ENCODE data around the gene NAA38. TPM values are rescaled to one million over a fixed set of nuclear protein-coding genes. Genes with fewer than 3 reads are reported as not detected.

Gene NAA38
- total RNA-seq, 2 experiments from 2014 or later = 68.2 to 74.7 TPM

DNA sequence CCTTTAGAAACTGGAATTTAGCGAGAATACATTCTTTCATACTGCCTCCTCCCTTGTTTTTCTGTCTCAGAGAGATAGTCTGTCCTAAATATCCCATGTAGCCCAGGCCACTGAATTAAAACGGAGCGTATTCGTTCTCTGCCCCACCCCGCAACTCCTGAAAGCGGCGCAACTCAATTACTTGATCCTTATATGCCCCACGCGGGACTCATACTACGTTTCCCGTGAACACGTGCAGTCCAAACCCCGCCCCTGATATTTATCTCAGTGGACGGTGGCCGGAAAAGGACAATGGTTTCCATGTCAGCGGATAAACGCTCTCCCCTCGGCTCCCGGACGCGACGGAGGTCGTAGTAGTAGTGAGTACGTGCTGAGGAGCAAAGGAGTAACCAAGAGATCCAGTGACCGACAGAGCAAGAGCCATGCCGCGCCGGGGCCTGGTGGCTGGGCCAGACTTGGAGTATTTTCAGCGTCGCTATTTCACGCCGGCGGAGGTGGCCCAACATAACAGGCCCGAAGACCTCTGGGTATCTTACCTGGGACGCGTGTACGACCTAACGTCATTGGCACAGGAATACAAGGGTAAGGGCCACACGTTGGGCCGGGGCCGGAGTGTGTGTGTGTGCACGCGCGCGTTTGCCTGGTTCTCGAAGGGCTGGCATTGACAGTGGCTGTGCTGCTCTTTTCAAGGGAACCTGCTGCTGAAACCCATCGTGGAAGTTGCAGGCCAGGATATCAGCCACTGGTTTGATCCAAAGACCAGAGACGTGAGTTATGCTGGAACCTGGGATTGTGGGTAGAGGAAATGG lies 558 bp upstream of the NAA38 start, which contains the start of gene CYB5D1:
TSS of gene CYB5D1 (plus strand) at position 291 of the 809 bp plus-strand sequence. CDS start at position 423, 132 bp downstream.
- Mint-ChIP-seq H3K27me3 (no peaks in the 10 kb centered on the region), H3K4me1 (ENCODE audit: low read depth) (peaks cover 20% of the 10 kb centered on the region), H3K4me3 (no peak within 1 kb of the TSS), H3K36me3 (peaks cover 13% of the 10 kb centered on the region), H3K27ac (no peak within 1 kb of the TSS), H3K9me3 (no peaks in the 10 kb centered on the region)
- peak; percentile 92 for DNase-seq
- intact Hi-C loops (cut with micrococcal nuclease) = loop anchor here (1.0 to 10.0 kb wide), 7 partner anchors 16 to 172 kb away; no protein-coding TSS in a partner anchor
- CTCF ChIA-PET = interaction anchor here (0.6 to 9.3 kb wide), 21 partner anchors 7 to 221 kb away, joined by 3 to 134 read pairs (median 6); partner anchors contain the start of genes CNTROB, RNF227 and TRAPPC1
- POLR2A ChIA-PET = interaction anchor here (0.8 to 2.3 kb wide), 12 partner anchors 15 to 315 kb away, joined by 3 to 19 read pairs (median 5); partner anchors contain the start of genes KDM6B, RNF227 and WRAP53

DNA sequence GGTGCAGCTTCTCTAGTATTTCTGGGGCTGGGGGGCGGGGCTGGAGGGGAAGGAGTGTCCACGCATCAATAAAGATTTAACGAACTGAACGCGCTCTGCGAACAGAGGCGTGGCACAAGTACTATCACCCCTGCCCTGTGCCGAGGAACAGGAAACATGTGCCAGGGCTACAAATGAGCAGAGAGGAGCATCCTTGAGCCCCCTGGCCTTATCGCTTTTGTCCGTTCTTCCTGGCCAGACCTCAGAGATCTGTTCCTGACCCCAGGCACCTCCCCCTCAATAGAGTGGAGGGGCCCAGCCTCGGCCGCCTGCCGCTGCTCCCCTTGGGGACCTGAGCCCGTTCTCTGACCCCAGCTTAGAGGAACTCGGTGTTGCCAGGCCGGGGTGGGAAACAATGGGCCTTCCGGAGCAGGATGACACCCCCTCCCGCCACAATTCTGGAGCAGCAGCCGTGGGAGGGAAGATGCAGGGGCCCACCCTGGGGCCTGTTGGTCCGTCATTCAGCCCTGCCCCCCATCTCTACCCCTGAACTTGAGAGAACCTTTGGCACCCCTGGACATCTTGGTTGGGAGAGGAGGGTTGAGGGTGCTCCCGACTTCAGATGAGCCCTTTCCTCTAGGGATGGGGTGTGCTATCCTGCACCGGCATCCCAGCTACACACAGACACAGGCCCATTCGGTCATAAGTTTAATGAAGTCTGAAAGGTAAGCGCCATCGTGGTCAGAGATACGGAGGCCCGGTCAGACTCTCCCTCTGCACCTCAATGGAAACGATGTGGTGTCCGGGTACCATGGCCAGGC lies 1.1 kb downstream of the NAA38 start:
- Mint-ChIP-seq H3K36me3 (peaks cover 23% of the 10 kb centered on the region), H3K27me3 (no peaks in the 10 kb centered on the region), H3K4me3 (no peak overlapping the region), H3K4me1 (ENCODE audit: low read depth) (peaks cover 32% of the 10 kb centered on the region), H3K27ac (no peak overlapping the region), H3K9me3 (no peaks in the 10 kb centered on the region)
- DNase-seq = peak; percentile 62
- ChIA-PET POLR2A (interaction anchor here (0.7 to 2.3 kb wide), 10 partner anchors 11 to 170 kb away, joined by 3 to 20 read pairs (median 6); partner anchors contain the start of genes KDM6B and RNF227), CTCF (interaction anchor here (1.0 to 2.6 kb wide), 15 partner anchors 10 to 218 kb away, joined by 3 to 32 read pairs (median 6); partner anchors contain the start of genes CNTROB, RNF227 and TRAPPC1)
- intact Hi-C loops (cut with micrococcal nuclease) = loop anchor here (2.0 to 10.0 kb wide), 3 partner anchors 57 to 133 kb away; no protein-coding TSS in a partner anchor

DNA sequence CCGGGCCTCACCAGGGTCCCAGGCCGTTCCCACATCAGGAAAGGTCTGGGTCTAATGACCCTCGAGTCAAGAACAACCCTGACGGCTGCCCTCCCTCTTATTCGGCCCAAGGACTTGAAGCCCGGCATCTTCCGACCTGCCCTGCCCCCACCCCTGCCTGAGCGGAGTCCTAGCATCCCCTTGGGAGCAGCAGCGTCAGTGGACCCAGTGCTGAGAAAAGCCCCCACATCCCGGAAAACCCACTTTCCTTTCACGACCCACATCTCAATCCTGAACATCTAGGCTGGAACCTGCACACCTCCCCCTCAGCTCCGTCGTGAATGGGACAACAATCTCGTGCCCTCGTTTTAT lies 1.7 kb downstream of the NAA38 start:
- ChIA-PET CTCF (interaction anchor here (1.0 to 2.6 kb wide), 2 partner anchors 11 to 20 kb away, joined by 3 to 32 read pairs; no protein-coding TSS in a partner anchor), POLR2A (interaction anchor here (0.7 to 2.3 kb wide), 4 partner anchors 11 to 135 kb away, joined by 3 to 20 read pairs (median 11); no protein-coding TSS in a partner anchor)
- Mint-ChIP-seq H3K36me3 (peaks cover 28% of the 10 kb centered on the region), H3K27ac (no peak overlapping the region), H3K4me1 (ENCODE audit: low read depth) (peaks cover 38% of the 10 kb centered on the region), H3K4me3 (no peak overlapping the region), H3K27me3 (no peaks in the 10 kb centered on the region), H3K9me3 (no peaks in the 10 kb centered on the region)
- intact Hi-C loops (cut with micrococcal nuclease) = loop anchor here (2.0 to 10.0 kb wide), 3 partner anchors 57 to 133 kb away; no protein-coding TSS in a partner anchor
- no peak for DNase-seq

DNA sequence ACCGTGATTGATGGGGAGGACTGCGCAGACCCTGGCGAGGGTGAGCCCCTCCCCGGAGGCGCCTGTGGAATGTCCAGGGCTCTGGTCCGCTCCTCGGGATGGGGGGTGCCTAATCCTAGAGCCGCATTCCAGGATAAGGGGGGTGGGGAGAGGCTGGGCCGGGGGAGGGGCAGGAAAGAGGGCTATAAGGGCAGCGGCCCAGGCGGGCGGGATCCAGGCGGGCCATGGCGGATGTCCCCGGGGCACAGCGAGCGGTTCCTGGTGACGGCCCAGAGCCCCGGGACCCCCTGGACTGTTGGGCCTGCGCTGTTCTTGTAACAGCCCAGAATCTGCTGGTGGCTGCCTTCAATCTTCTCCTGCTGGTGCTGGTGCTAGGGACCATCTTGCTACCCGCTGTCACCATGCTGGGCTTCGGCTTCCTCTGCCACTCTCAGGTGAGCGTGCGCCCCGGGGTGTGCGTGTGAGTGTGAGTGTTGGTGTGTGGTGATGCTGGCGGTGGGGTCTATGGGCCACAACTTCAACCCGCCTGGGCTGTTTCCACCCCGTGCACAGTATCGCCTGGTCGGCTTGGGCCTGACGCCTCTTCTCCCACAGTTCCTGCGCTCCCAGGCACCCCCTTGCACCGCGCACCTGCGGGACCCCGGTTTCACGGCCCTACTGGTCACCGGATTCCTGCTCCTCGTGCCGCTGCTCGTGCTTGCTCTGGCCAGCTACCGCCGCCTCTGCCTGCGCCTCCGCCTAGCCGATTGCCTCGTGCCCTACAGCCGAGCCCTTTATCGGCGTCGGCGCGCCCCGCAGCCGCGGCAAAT lies 2.3 kb downstream of the NAA38 start, which contains the start of gene TMEM88:
TSS of gene TMEM88 (plus strand) at position 216 of the 809 bp plus-strand sequence. CDS start at position 225, 9 bp downstream.
- ChIA-PET CTCF (interaction anchor here (1.0 to 2.6 kb wide), 2 partner anchors 10 to 20 kb away, joined by 3 to 32 read pairs; no protein-coding TSS in a partner anchor), POLR2A (interaction anchor here (0.7 to 1.0 kb wide), 2 partner anchors 18 to 136 kb away, joined by 3 read pairs; no protein-coding TSS in a partner anchor)
- H3K4me3 Mint-ChIP-seq = no peak within 1 kb of the TSS
- peaks cover 44% of the 10 kb centered on the region for H3K4me1 Mint-ChIP-seq (ENCODE audit: low read depth)
- peaks cover 30% of the 10 kb centered on the region for H3K36me3 Mint-ChIP-seq
- H3K9me3 Mint-ChIP-seq = no peaks in the 10 kb centered on the region
- no peak within 1 kb of the TSS for H3K27ac Mint-ChIP-seq
- DNase-seq = peak; percentile 11
- intact Hi-C loops (cut with micrococcal nuclease) = loop anchor here (10.0 kb wide), 1 partner anchor 110 kb away; no protein-coding TSS in a partner anchor
- no peaks in the 10 kb centered on the region for H3K27me3 Mint-ChIP-seq

DNA sequence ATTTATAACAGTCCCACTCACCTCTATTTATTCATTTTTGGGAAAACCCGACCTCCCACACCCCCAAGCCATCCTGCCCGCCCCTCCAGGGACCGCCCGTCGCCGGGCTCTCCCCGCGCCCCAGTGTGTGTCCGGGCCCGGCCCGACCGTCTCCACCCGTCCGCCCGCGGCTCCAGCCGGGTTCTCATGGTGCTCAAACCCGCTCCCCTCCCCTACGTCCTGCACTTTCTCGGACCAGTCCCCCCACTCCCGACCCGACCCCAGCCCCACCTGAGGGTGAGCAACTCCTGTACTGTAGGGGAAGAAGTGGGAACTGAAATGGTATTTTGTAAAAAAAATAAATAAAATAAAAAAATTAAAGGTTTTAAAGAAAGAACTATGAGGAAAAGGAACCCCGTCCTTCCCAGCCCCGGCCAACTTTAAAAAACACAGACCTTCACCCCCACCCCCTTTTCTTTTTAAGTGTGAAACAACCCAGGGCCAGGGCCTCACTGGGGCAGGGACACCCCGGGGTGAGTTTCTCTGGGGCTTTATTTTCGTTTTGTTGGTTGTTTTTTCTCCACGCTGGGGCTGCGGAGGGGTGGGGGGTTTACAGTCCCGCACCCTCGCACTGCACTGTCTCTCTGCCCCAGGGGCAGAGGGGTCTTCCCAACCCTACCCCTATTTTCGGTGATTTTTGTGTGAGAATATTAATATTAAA lies 3.1 kb downstream of the NAA38 start:
- Mint-ChIP-seq H3K27me3 (no peaks in the 10 kb centered on the region), H3K9me3 (no peaks in the 10 kb centered on the region), H3K36me3 (peaks cover 35% of the 10 kb centered on the region), H3K4me1 (ENCODE audit: low read depth) (peaks cover 46% of the 10 kb centered on the region), H3K27ac (no peak overlapping the region), H3K4me3 (no peak overlapping the region)
- no peak for DNase-seq
- ChIA-PET CTCF (no interaction called here), POLR2A (interaction anchor here (1.0 kb wide), 1 partner anchor 12 kb away, joined by 4 read pairs; no protein-coding TSS in a partner anchor)
- intact Hi-C loops (cut with micrococcal nuclease) = loop anchor here (10.0 kb wide), 1 partner anchor 109 kb away; no protein-coding TSS in a partner anchor

DNA sequence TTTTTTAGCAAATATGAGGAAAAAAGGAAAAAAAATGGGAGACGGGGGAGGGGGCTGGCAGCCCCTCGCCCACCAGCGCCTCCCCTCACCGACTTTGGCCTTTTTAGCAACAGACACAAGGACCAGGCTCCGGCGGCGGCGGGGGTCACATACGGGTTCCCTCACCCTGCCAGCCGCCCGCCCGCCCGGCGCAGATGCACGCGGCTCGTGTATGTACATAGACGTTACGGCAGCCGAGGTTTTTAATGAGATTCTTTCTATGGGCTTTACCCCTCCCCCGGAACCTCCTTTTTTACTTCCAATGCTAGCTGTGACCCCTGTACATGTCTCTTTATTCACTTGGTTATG lies 3.7 kb downstream of the NAA38 start:
- Mint-ChIP-seq H3K9me3 (no peaks in the 10 kb centered on the region), H3K27me3 (no peaks in the 10 kb centered on the region), H3K4me3 (no peak overlapping the region), H3K27ac (no peak overlapping the region), H3K4me1 (ENCODE audit: low read depth) (peaks cover 49% of the 10 kb centered on the region), H3K36me3 (peaks cover 39% of the 10 kb centered on the region)
- ChIA-PET CTCF (interaction anchor here (1.4 kb wide), 1 partner anchor 18 kb away, joined by 4 read pairs; no protein-coding TSS in a partner anchor), POLR2A (interaction anchor here (0.6 to 1.6 kb wide), 3 partner anchors 10 to 408 kb away, joined by 3 to 4 read pairs (median 3); no protein-coding TSS in a partner anchor)
- intact Hi-C loops (cut with micrococcal nuclease) = loop anchor here (10.0 kb wide), 1 partner anchor 109 kb away; no protein-coding TSS in a partner anchor
- DNase-seq = no peak

DNA sequence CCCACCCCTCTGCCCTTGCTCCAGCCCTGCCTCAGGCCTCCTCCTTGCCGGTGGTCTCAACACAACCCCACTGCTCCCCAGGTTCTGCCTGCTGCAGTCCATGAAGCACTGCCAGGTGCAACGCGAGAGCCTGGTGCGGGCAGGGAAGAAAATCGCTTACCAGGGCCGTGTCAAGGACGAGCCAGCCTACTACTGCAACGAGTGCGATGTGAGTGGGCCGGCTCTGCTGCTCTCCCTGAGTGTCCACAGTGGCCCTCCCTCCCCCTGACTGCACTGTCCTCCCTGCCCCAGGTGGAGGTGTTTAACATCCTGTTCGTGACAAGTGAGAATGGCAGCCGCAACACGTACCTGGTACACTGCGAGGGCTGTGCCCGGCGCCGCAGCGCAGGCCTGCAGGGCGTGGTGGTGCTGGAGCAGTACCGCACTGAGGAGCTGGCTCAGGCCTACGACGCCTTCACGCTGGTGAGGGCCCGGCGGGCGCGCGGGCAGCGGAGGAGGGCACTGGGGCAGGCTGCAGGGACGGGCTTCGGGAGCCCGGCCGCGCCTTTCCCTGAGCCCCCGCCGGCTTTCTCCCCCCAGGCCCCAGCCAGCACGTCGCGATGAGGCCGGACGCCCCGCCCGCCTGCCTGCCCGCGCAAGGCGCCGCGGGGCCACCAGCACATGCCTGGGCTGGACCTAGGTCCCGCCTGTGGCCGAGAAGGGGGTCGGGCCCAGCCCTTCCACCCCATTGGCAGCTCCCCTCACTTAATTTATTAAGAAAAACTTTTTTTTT lies 4.3 kb downstream of the NAA38 start:
- no peak overlapping the region for H3K4me3 Mint-ChIP-seq
- peaks cover 40% of the 10 kb centered on the region for H3K36me3 Mint-ChIP-seq
- no peak for DNase-seq
- no peaks in the 10 kb centered on the region for H3K9me3 Mint-ChIP-seq
- POLR2A ChIA-PET = interaction anchor here (0.6 to 1.6 kb wide), 3 partner anchors 10 to 407 kb away, joined by 3 to 4 read pairs (median 3); no protein-coding TSS in a partner anchor
- no peak overlapping the region for H3K27ac Mint-ChIP-seq
- H3K4me1 Mint-ChIP-seq (ENCODE audit: low read depth) = peaks cover 52% of the 10 kb centered on the region
- CTCF ChIA-PET = interaction anchor here (1.4 kb wide), 1 partner anchor 18 kb away, joined by 4 read pairs; no protein-coding TSS in a partner anchor
- no peaks in the 10 kb centered on the region for H3K27me3 Mint-ChIP-seq
- intact Hi-C loops (cut with micrococcal nuclease) = loop anchor here (10.0 kb wide), 1 partner anchor 108 kb away; no protein-coding TSS in a partner anchor

DNA sequence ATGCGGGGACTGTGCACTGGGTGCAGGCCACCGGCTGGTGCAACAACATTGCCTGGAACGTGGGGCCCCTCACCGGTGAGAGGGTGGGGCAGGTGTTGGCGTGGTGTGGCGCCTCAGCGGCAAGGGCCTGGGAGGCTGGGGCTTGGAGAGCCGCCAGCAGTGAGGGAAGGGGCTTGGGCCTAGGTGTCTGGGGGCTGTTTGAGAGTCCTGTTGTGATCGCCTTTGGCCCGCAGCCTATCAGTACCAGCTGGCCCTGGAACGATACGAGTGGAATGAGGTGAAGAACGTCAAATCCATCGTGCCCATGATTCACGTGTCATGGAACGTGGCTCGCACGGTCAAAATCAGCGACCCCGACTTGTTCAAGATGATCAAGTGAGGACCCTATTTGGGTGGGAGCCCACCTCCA lies 5.1 kb downstream of the NAA38 start:
- Mint-ChIP-seq H3K27me3 (no peaks in the 10 kb centered on the region), H3K36me3 (peaks cover 40% of the 10 kb centered on the region), H3K9me3 (no peaks in the 10 kb centered on the region), H3K27ac (peak overlapping the region; percentile 51), H3K4me3 (no peak overlapping the region), H3K4me1 (ENCODE audit: low read depth) (peaks cover 53% of the 10 kb centered on the region)
- ChIA-PET CTCF (interaction anchor here (1.3 to 3.2 kb wide), 3 partner anchors 15 to 19 kb away, joined by 3 to 49 read pairs (median 4); partner anchors contain the start of gene KDM6B), POLR2A (interaction anchor here (1.6 kb wide), 1 partner anchor 9 kb away, joined by 3 read pairs; no protein-coding TSS in a partner anchor)
- intact Hi-C loops (cut with micrococcal nuclease) = loop anchor here (10.0 kb wide), 1 partner anchor 107 kb away; no protein-coding TSS in a partner anchor
- no peak for DNase-seq

DNA sequence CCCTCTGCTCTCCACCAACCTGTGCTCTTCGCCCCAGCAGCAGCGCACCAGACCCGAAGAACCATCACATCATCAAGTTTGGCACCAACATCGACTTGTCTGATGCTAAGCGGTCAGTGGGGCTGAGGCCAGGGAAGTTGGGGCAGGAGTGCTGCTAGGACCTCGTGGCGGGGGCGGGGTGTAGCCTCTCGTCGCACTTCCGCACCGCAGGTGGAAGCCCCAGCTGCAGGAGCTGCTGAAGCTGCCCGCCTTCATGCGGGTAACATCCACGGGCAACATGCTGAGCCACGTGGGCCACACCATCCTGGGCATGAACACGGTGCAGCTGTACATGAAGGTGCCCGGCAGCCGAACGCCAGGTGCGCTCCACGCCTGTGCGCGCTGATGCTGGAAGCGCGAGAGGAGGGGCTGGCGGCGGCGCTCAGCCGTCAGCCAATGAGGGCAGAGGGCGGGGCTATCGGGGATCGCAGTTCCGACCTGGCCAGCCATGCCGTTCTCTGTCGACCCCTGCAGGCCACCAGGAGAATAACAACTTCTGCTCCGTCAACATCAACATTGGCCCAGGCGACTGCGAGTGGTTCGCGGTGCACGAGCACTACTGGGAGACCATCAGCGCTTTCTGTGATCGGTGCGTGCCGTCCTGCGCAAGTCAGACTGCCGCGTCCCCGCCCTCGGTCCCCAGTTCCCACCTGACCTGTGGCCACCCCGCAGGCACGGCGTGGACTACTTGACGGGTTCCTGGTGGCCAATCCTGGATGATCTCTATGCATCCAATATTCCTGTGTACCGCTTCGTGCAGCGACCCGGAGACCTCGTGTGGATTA lies 5.7 kb downstream of the NAA38 start:
- Mint-ChIP-seq H3K27me3 (no peaks in the 10 kb centered on the region), H3K4me1 (ENCODE audit: low read depth) (peaks cover 56% of the 10 kb centered on the region), H3K36me3 (peaks cover 45% of the 10 kb centered on the region), H3K4me3 (peak overlapping the region; percentile 66), H3K9me3 (no peaks in the 10 kb centered on the region), H3K27ac (peak overlapping the region; percentile 49)
- ChIA-PET CTCF (interaction anchor here (0.6 to 3.2 kb wide), 11 partner anchors 11 to 222 kb away, joined by 3 to 49 read pairs (median 4); partner anchors contain the start of gene KDM6B), POLR2A (interaction anchor here (1.7 kb wide), 1 partner anchor 16 kb away, joined by 11 read pairs; no protein-coding TSS in a partner anchor)
- DNase-seq = peak; percentile 95
- intact Hi-C loops (cut with micrococcal nuclease) = loop anchor here (1.0 to 10.0 kb wide), 4 partner anchors 9 to 107 kb away; no protein-coding TSS in a partner anchor

Measured in activated CD4-positive, alpha-beta memory T cell treated with anti-CD3 and anti-CD28 coated beads for 36 hours (primary cell).